Renal cortical epithelial cell (primary cell): ENCODE results near the gene LDAH. TPM values are rescaled to one million over a fixed set of nuclear protein-coding genes. Genes with fewer than 3 reads are reported as not detected.

ENCODE experiments used
- DNase-seq: peaks from one replicate; pipeline ENCODE4 v3.0.0-alpha.2; 2011; ENCODE audit warnings: low read depth
- total RNA-seq: library from RNA; depleted of rRNA; stranded (reverse); fragments of >200 nt; gene quantifications from 2 replicates; pipeline ENCODE4 v1.2.3, GENCODE V29; 2014

Gene LDAH
- total RNA-seq, 1 donor from 2014 or later: 28.2 TPM

DNA sequence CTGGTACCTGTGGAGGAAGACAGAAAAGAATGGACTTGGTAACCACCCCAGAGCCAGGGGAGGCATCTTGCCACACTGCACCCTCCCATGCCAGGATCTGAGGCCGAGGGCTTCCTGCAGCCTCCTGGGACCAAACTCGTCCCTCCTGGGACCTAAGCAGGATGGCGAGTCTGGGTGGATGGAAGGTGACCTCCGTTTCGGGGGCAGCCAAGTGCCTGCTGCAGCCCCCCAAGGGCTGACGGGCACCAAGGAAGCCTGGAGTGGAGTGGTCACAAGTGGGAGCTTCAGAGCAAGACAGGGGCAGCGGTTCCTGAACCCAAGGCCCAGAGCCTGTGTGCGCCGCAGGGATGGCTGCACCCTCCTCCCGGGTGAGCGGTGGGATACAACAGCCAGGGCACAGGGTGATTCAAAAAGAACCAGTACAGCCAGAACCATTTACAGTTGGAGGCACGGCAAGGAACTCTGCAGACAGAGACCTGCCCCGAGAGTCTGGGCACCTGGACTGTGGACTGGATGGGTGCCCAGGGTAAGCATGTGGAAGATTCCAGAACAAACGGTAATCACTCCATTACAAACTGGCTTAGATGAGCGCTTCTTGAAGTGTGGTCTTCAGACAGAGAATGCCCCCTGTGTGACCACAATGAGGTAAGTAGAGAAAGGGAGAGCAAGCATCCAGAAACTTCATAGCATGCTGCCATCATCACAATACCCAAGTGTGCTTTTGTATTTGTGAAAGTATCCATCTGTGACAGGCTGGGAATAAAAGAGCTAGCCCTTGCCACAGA is 184.1 kb downstream of the LDAH start:
- peak; percentile 65 for DNase-seq

- DNase-seq: no peak
Observed at GRCh38 chr2:20638014-20638413, 184.9 kb downstream of the LDAH start.

DNA sequence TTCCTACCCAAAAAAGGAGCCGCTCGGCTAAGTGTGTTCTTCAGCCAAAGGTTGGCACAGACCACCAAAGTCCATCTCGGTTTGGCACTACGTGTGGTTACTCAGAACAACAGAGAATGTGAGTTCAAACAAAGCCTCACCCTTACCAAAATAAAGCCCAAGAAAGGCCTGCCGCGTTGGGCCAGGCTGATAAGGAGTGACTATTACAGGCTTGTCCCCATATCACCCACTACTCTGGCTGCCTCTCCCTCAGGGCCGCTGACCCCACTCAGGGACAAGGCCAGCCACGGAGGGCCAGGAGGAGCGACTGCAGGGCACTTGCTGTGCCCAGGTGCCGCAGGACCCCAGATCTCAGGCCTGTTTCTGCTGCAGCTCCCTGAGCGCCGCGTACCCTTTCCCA is 185.8 kb downstream of the LDAH start:
- DNase-seq: no peak

DNA sequence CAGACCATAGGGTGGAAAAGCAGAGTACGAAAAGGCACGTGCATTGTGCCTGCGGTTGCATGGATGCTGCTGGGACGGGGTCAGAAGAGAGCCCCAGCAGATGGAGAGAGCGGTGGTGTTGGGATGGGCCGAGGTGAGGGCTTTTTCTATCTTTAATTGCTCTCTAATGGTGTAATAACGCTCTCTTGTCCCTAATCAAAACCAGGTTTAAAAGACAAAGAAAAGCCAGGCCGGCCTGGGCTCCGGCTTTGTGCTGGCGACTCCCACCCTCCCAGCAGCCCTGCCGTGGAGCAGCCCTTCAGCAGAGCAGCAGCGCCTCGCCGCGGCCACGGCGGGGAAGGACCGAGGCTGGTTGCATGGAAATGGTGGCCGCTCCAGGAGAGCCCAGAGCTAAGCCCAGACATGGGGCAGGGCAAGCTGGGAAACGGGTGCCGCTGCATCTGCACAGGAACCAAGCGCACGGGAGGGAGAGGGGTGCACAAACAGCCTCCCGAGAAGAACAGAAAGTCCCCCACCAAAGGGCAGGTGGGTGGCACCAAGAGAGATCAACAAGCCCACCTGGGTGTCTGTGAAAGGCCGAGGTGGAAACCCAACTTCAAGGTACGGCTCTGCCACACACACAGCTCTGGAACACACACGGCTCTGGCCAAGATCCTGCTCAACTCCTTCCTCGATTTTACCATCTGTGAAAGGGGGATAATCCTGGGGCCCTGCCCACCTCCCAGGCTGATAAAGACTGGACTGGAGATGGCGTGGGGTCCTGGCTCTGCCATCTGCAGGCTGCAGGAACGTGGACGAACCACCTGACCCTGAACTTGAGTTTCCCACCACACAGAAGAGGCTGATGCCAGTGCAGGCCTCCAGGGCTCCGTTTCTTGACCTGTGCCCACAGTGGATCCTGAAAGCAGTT is 187.0 kb downstream of the LDAH start:
- DNase-seq: no peak

DNA sequence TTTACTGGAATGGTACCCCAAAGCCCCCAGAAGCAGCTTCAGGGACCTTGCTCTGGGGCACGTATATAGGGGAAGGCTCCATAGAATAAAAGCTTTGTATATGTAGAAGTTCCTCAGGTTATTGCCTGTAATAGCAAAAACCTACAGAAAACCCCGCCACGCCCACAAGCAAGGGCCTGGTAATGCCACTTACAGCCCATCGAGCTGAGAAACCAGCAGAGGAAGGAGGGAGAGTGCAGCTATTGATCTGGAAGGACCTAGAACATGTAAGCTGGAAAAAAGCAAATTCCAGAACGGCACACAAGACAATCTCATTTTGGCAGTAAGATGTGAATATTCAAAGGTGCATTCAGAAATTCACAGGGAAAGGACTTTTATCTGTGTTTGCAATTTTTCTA is 187.8 kb downstream of the LDAH start:
- no peak for DNase-seq

- DNase-seq: no peak
Observed at GRCh38 chr2:20634507-20635112, 188.3 kb downstream of the LDAH start.

Other genes starting within 250 kb of the LDAH start
- 22.9 and 33.9 TPM in 2 replicates for gene HS1BP3, start 172.0 kb downstream of the LDAH start, total RNA-seq
- gene GDF7, start 156.0 kb downstream of the LDAH start, total RNA-seq: 0.69 and 3.2 TPM in 2 replicates
- gene APOB, start 221.0 kb upstream of the LDAH start, total RNA-seq: 0.50 TPM in 1 of 2 replicates, not detected in the other